ENCODE results near the gene PTX4.

PTX4 gene, protein sequence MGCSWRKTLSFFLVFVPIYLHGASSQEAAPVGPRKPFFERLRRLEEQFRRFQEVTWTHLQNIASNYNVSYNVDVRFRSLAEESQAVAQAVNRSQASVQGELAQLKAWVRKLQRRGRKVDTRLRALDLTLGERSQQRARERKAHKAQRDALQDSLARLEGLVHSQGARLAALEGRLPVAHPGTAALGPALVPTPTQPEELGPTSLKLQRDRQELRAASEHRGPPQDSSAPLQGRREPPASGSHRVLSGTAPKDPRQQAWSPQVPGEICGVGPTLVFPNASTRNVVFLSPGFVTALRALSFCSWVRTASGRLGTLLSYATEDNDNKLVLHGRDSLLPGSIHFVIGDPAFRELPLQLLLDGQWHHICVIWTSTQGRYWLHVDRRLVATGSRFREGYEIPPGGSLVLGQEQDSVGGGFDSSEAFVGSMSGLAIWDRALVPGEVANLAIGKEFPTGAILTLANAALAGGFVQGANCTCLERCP

DNA sequence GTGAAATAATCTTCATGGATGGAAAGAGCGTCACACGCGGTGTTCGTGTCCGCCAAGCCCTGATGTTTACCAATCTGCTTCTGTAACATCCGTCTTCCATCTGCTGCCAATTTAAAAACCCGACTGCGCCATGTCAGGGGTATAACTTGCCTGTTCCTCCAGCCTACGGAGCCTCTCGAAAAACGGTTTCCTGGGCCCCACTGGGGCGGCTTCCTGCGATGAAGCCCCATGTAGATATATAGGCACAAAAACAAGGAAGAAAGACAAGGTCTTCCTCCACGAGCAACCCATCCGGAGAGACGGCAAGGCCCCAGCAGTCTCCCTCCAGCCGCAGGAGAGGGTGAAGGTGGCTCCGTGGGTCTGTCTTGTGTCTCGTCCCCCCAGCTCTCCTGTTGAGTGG is at the start of gene PTX4:
TSS of gene PTX4 (minus strand) at position 326 of the 400 bp plus-strand sequence. CDS start at position 291, 35 bp downstream.
- no peak for DNase-seq
- in situ Hi-C loops (cut with HindIII; ENCODE audit: low pct_ligation_motif_present, low pct_unique_long_range_greater_than_20kb, low sequenced_read_pairs): loop anchor here (10.0 kb wide), 1 partner anchor 54 kb away; the partner anchor contains the start of gene PERCC1

DNA sequence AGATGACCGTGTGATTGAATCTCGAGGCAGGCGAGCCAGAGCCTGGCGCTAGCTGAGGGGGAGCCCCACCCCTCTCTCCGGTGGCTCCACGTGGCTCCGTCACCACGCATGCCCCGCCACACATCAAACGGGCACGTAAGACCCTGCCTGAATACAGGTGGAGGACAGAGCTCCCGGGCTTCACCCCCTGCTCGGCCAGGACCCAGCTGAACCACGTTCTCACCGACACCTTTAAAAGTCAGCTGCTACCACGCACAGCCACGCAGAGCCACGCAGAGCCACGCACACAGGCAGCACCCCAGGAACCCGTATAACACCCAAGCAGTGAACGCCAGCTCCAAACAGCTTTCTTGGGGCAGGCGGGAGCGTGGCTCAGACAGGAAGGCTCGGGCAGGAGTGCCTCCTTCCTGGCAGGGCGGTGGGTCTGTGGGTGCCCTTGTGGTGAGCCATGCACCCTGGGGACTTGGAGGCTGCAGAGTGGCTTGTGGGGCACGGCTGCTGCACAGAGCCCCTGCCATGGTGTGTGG is 49.1 kb upstream of the PTX4 start:
- DNase-seq: no peak
- in situ Hi-C loops (cut with HindIII; ENCODE audit: low pct_ligation_motif_present, low pct_unique_long_range_greater_than_20kb, low sequenced_read_pairs): no loop called here

DNA sequence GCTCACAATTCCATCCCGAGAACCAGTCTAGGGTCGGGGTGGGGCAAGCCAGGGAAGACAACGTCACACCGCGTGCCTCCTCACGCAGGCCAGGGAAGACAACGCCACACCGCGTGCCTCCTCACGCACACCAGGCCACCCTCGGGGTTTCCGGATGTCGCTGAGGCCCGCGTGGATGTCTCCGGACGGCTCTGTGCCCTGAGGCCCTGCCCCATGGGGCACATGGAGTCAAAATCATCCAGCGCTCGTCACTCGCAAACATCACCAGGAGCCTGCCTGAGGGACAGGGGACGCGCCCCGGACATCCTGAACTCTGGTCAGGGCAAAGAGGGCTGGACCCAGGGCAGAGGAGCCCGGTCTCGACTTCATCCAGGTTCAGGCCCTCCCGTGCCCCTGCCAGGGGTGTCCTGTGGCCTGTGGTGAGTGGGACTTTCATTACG is 48.4 kb upstream of the PTX4 start:
- in situ Hi-C loops (cut with HindIII; ENCODE audit: low pct_ligation_motif_present, low pct_unique_long_range_greater_than_20kb, low sequenced_read_pairs): no loop called here
- DNase-seq: no peak

GRCh38 chr16:1536601-1537000 is 47.9 kb upstream of the PTX4 start:
- in situ Hi-C loops (cut with HindIII; ENCODE audit: low pct_ligation_motif_present, low pct_unique_long_range_greater_than_20kb, low sequenced_read_pairs): no loop called here

DNA sequence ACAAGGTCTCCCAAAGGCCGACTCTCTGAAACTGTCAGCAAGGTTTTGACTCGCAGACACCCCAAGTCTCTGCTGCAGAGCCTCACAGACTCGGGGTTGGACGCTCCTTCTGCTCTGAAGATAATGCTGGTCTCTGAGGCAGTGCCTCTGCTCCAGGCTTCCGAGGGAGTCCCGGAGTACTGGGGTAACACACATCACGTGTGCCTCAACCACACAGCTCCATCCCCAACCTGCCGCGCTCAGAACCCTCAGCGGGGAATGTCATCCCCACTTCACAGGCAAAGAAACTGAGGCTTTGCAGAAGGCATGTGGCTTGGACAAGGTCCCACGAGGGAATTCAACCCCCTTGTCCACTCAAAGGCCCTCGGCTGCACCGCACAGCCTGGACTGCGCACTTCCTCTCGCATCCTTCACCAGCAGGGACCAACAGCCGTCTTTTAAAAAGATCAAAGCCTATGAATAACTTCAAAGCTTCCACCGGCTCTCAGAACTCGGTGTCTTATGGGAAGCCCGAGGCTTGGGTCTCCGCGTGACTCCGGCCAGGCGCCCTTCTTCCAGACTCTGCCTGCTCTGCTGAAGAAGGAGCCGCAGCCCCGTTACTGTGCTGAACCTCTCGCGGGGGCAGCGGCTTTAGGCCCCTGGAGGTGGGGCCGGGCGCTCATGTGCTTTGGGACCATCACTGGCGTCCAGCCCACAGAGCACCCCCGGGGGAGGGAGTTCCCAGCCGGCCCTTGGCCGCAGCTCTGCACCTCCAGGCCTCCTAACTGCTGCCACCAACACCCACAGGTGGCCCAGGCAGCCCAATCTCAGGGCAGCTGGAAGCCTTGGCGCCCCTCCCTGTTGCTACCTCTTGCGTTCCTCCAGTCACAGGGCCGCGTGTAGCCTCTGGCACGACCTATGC is 46.9 kb upstream of the PTX4 start:
- in situ Hi-C loops (cut with HindIII; ENCODE audit: low pct_ligation_motif_present, low pct_unique_long_range_greater_than_20kb, low sequenced_read_pairs): no loop called here
- DNase-seq: no peak

More at GRCh38 chr16:1536601-1537000, 47.9 kb upstream of the PTX4 start:
- no peak for DNase-seq

- in situ Hi-C loops (cut with HindIII; ENCODE audit: low pct_ligation_motif_present, low pct_unique_long_range_greater_than_20kb, low sequenced_read_pairs): no loop called here
- no peak for DNase-seq
Observed at GRCh38 chr16:1534021-1535020, 45.6 kb upstream of the PTX4 start.

DNA sequence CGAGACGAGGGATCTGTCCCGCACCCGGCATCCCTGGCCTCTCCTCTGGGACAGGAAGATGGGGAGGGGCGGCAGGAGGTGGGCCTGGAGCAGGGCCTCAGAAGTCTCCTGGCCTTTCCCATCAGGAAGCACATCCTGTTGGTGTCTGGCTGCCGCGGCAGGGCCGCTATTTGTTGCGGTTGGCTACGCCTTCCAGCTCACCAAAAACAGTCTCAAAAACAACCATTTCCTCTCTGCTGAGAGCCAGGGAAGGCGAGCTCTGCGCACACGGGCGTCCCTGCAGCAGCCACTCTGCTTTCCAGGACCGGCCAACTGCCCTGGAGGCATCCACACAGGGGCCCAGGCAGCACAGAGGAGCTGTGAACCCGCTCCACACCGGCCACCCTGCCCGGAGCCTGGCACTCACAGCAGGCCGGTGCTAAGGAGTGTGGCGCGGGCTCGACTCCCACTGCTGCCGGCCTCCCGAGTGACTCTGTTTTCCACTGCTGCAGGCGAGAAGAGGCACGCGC is 44.8 kb upstream of the PTX4 start, which contains the start of gene TMEM204:
TSS of gene TMEM204 (plus strand) at position 224 of the 509 bp plus-strand sequence. CDS start 610 bp downstream, outside the sequence.
- in situ Hi-C loops (cut with HindIII; ENCODE audit: low pct_ligation_motif_present, low pct_unique_long_range_greater_than_20kb, low sequenced_read_pairs): no loop called here
- DNase-seq: no peak

- in situ Hi-C loops (cut with HindIII; ENCODE audit: low pct_ligation_motif_present, low pct_unique_long_range_greater_than_20kb, low sequenced_read_pairs): no loop called here
- DNase-seq: no peak
Observed at GRCh38 chr16:1532771-1533170, 44.0 kb upstream of the PTX4 start.

GRCh38 chr16:1532081-1532760 is 43.5 kb upstream of the PTX4 start:
- in situ Hi-C loops (cut with HindIII; ENCODE audit: low pct_ligation_motif_present, low pct_unique_long_range_greater_than_20kb, low sequenced_read_pairs): no loop called here
- no peak for DNase-seq

DNA sequence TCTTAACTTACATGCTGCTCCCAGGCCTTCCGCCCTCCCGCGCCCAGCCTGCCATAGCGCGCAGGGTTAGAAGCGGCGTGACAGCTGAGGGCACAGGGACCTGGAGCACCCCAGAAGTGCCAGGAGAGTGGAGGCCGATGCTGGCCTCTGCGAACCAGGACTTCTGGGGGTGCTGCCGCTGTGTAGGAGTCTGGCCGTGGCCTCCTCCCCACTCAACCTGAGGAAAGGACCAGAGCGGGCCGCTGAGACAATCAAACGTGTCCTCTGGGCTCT is 42.8 kb upstream of the PTX4 start:
- DNase-seq: no peak
- in situ Hi-C loops (cut with HindIII; ENCODE audit: low pct_ligation_motif_present, low pct_unique_long_range_greater_than_20kb, low sequenced_read_pairs): no loop called here

- in situ Hi-C loops (cut with HindIII; ENCODE audit: low pct_ligation_motif_present, low pct_unique_long_range_greater_than_20kb, low sequenced_read_pairs): no loop called here
Observed at GRCh38 chr16:1530883-1531637, 42.3 kb upstream of the PTX4 start.

DNA sequence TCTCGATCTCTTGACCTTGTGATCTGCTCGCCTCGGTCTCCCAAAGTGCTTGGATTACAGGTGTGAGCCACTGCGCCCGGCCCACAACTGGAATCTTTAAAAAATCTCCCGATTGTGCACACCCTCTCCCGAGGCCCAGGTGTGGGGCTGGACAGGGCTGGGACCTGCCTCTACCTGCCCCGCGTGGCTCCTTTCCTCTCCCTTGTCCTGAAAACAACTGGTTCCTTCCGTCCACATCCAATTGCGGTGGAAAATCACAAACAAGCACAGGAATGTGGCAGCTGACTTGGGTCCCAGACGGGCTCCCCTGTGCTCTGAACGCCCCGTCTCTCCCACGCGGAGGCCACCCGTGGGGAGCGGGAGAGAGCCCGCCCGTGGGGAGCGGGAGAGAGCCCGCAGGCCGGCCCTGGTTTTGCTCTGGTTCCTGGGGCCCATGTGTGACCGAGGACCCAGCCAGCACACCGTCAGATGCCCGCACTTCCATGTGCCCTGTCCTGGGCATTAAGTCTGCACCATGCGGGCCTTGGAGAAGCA is 41.7 kb upstream of the PTX4 start:
- DNase-seq: no peak
- in situ Hi-C loops (cut with HindIII; ENCODE audit: low pct_ligation_motif_present, low pct_unique_long_range_greater_than_20kb, low sequenced_read_pairs): no loop called here

More at GRCh38 chr16:1530883-1531637, 42.3 kb upstream of the PTX4 start:
- DNase-seq: no peak

DNA sequence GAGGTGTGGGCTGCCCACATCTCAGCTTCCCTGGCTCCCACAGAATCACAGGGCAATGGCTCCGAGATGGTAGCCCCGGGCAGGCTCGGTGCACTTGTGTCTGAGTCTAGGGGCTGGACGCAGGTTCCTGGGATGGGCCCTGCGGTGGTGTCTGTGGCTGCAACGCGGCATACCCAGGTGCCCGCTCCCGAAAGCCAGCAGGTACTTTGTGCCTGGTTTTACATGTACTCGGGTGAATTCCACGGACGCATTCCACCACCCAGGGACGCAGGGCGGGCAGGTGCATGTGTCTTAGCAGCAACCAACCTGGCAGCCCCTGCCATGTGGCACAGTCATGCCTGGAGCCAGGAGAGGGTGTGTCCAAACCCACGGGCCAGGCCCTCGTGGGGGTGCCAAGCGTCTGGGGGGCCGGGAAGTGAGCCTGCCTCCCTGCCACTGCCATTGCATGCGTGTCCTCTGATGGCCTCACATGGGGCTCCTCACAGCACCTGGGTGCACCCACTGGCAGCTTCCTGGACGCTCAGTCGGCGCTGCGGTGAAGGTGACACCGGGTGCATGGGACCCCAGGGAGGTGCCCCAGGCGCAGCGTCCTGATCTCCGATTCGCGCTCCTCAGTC is 40.3 kb upstream of the PTX4 start:
- in situ Hi-C loops (cut with HindIII; ENCODE audit: low pct_ligation_motif_present, low pct_unique_long_range_greater_than_20kb, low sequenced_read_pairs): no loop called here
- no peak for DNase-seq

GRCh38 chr16:1527836-1528811 is 39.4 kb upstream of the PTX4 start:
- no peak for DNase-seq
- in situ Hi-C loops (cut with HindIII; ENCODE audit: low pct_ligation_motif_present, low pct_unique_long_range_greater_than_20kb, low sequenced_read_pairs): no loop called here
